Cardiac muscle cell (in vitro differentiated cells and primary cell): ENCODE results near the gene TMEM273. TPM values are rescaled to one million over a fixed set of nuclear protein-coding genes. Genes with fewer than 3 reads are reported as not detected.

Source experiments
- DNase-seq, 2 donors: peaks; one replicate each; pipeline versions ENCODE4 v3.0.0 to v3.0.0-alpha.2; 2010 to 2017; ENCODE audit warnings: low read depth in 1 of 2, low spot score in 1 of 2
- H3K27ac ChIP-seq: fragments of 200-600 bp; sonication (generic); 2 replicates; pipeline ENCODE4 v1.5.1; 2016
- H3K27me3 ChIP-seq: fragments of 200-600 bp; sonication (generic); 2 replicates; pipeline ENCODE4 v1.6.0; 2016; ENCODE audit warnings: control low read depth
- H3K36me3 ChIP-seq: fragments of 200-600 bp; sonication (generic); 2 replicates; pipeline ENCODE4 v1.5.1; 2016; ENCODE audit warnings: control low read depth
- H3K4me1 ChIP-seq: fragments of 200-600 bp; sonication (generic); 2 replicates; pipeline ENCODE4 v1.8.1; 2017; ENCODE audit warnings: low read depth, mild to moderate bottlenecking, mixed run types
- H3K4me3 ChIP-seq: fragments of 200-600 bp; sonication (generic); 2 replicates; pipeline ENCODE4 v1.5.1; 2016; ENCODE audit warnings: mild to moderate bottlenecking
- H3K9me3 ChIP-seq: fragments of 200-600 bp; sonication (generic); 2 replicates; pipeline ENCODE4 v1.5.1; 2017; ENCODE audit warnings: low read depth, mild to moderate bottlenecking, control low read depth
- polyA plus RNA-seq: library from polyadenylated mRNA; unstranded; fragments of >200 nt; fragmentation: Nextera tagmentation; extraction: Ambion mirVana; gene quantifications from 2 replicates; pipeline ENCODE4 v1.2.1, GENCODE V29; 2016
- total RNA-seq: library from RNA; depleted of rRNA; stranded (reverse); fragments of >200 nt; gene quantifications from 2 replicates; pipeline ENCODE4 v1.2.3, GENCODE V29; 2016
- TF ChIP-seq, protein P1 (sequence below): IDR thresholded peaks from 2 replicates; pipeline ENCODE4 v1.5.1; 2012; ENCODE audit warnings: low read depth, mild to moderate bottlenecking, low read length

Gene TMEM273
- total and polyA plus RNA-seq, 2 experiments from 2014 or later, result not detected

GRCh38 chr10:49194212-49194920 lies 6.2 kb upstream of the TMEM273 start:
- DNase-seq, result no peak
- Histone ChIP-seq H3K27ac (no peak overlapping the region), H3K4me3 (no peak overlapping the region), H3K27me3 (no peaks in the 10 kb centered on the region), H3K9me3 (no peaks in the 10 kb centered on the region), H3K36me3 (no peaks in the 10 kb centered on the region), H3K4me1 (no peaks in the 10 kb centered on the region)
- TF ChIP-seq, protein P1, sequence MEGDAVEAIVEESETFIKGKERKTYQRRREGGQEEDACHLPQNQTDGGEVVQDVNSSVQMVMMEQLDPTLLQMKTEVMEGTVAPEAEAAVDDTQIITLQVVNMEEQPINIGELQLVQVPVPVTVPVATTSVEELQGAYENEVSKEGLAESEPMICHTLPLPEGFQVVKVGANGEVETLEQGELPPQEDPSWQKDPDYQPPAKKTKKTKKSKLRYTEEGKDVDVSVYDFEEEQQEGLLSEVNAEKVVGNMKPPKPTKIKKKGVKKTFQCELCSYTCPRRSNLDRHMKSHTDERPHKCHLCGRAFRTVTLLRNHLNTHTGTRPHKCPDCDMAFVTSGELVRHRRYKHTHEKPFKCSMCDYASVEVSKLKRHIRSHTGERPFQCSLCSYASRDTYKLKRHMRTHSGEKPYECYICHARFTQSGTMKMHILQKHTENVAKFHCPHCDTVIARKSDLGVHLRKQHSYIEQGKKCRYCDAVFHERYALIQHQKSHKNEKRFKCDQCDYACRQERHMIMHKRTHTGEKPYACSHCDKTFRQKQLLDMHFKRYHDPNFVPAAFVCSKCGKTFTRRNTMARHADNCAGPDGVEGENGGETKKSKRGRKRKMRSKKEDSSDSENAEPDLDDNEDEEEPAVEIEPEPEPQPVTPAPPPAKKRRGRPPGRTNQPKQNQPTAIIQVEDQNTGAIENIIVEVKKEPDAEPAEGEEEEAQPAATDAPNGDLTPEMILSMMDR, result no peak

- TF ChIP-seq, protein P1, result no peak
- DNase-seq, result no peak
Measured at GRCh38 chr10:49191349-49191748, 3.2 kb upstream of the TMEM273 start.

DNA sequence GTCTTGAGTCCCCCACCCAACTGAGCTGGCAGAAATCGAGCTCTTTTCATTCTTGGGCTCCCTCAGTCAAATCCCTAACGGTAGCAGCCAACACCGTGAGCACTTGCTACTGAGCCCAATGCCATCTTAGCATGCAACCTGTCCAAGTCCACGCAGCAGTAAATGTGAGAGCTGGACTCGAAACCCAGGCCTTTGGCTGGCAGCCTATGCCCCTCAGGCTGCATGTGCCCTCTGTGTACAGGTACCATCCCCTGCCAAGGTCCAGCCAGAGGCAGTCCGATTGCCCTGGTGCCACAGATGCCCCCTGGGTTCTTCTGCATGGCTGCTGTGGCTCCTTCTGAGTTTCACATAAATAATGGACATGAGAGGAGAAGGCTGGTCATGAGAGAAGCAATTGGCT lies 1.2 kb upstream of the TMEM273 start:
- Histone ChIP-seq H3K4me1 (no peaks in the 10 kb centered on the region), H3K36me3 (no peaks in the 10 kb centered on the region), H3K4me3 (no peak overlapping the region), H3K27ac (no peak overlapping the region), H3K27me3 (no peaks in the 10 kb centered on the region), H3K9me3 (no peaks in the 10 kb centered on the region)
- no peak for DNase-seq
- TF ChIP-seq, protein P1, result no peak

More at GRCh38 chr10:49191349-49191748, 3.2 kb upstream of the TMEM273 start:
- Histone ChIP-seq H3K36me3 (no peaks in the 10 kb centered on the region), H3K4me3 (no peak overlapping the region), H3K27me3 (no peaks in the 10 kb centered on the region), H3K4me1 (no peaks in the 10 kb centered on the region), H3K27ac (no peak overlapping the region), H3K9me3 (no peaks in the 10 kb centered on the region)

GRCh38 chr10:49187044-49187484 lies 1.1 kb downstream of the TMEM273 start:
- H3K9me3 ChIP-seq, result no peaks in the 10 kb centered on the region
- no peaks in the 10 kb centered on the region for H3K27me3 ChIP-seq
- TF ChIP-seq, protein P1, result no peak
- DNase-seq, result no peak
- H3K4me1 ChIP-seq, result no peaks in the 10 kb centered on the region
- H3K27ac ChIP-seq, result no peak overlapping the region
- no peaks in the 10 kb centered on the region for H3K36me3 ChIP-seq
- H3K4me3 ChIP-seq, result no peak overlapping the region

- Histone ChIP-seq H3K9me3 (no peaks in the 10 kb centered on the region), H3K4me1 (no peaks in the 10 kb centered on the region), H3K4me3 (no peak overlapping the region), H3K27ac (no peak overlapping the region), H3K27me3 (no peaks in the 10 kb centered on the region), H3K36me3 (no peaks in the 10 kb centered on the region)
- TF ChIP-seq, protein P1, result no peak
- no peak for DNase-seq
Measured at GRCh38 chr10:49186613-49187012, 1.6 kb downstream of the TMEM273 start.
